OCI-LY1 (cell line): Measurements from ENCODE around the gene TARS3.
"Not testable (repeated sequence)": the region's sequence is repeated elsewhere in the genome, so short reads cannot be mapped to it uniquely, and the experiment has no call there.

Source experiments
- H2AFZ ChIP-seq: fragments of 200-600 bp; sonication (generic), shearing (Covaris generic); 2 replicates; pipeline ENCODE4 v1.6.0; 2014; ENCODE audit warnings: antibody characterized with exemption, mild to moderate bottlenecking, low read length
- H3F3A ChIP-seq: fragments of 200-600 bp; sonication (generic), shearing (Covaris generic); 2 replicates; pipeline ENCODE4 v1.6.0; 2014; ENCODE audit warnings: mild to moderate bottlenecking, antibody characterized with exemption, low read length, moderate library complexity; ENCODE audit not compliant: insufficient read depth
- H3K27ac ChIP-seq: fragments of 200-600 bp; sonication (generic); 2 replicates; pipeline ENCODE4 v1.5.1; 2014; ENCODE audit warnings: low read length, mixed run types, mild to moderate bottlenecking, low read depth; ENCODE audit not compliant: poor library complexity, severe bottlenecking
- H3K27me3 ChIP-seq: fragments of 200-600 bp; sonication (generic); 2 replicates; pipeline ENCODE4 v1.6.0; 2014; ENCODE audit warnings: antibody characterized with exemption, mild to moderate bottlenecking, low read length, moderate library complexity; ENCODE audit not compliant: insufficient read depth
- H3K36me3 ChIP-seq: fragments of 200-600 bp; sonication (generic); 2 replicates; pipeline ENCODE4 v1.6.1; 2014; ENCODE audit warnings: mild to moderate bottlenecking, antibody characterized with exemption, low read length, moderate library complexity, mixed read lengths; ENCODE audit not compliant: insufficient read depth
- H3K4me1 ChIP-seq: fragments of 200-600 bp; sonication (generic); 2 replicates; pipeline ENCODE4 v1.5.1; 2014; ENCODE audit warnings: mild to moderate bottlenecking, low read length, moderate library complexity; ENCODE audit not compliant: insufficient read depth, severe bottlenecking
- H3K4me2 ChIP-seq: fragments of 200-600 bp; sonication (generic), shearing (Covaris generic); 2 replicates; pipeline ENCODE4 v1.6.1; 2014; ENCODE audit warnings: low read length
- H3K4me3 ChIP-seq: fragments of 200-600 bp; sonication (generic); 2 replicates; pipeline ENCODE4 v1.5.1; 2014; ENCODE audit warnings: low read length, low read depth, mild to moderate bottlenecking, mixed read lengths; ENCODE audit not compliant: poor library complexity, severe bottlenecking
- H3K79me2 ChIP-seq: fragments of 200-600 bp; shearing (Covaris generic); 2 replicates; pipeline ENCODE4 v1.6.1; 2016; ENCODE audit warnings: mixed run types, low read length, mixed read lengths; ENCODE audit not compliant: insufficient read depth
- H3K9ac ChIP-seq: fragments of 200-600 bp; sonication (generic), shearing (Covaris generic); 2 replicates; pipeline ENCODE4 v1.6.1; 2014; ENCODE audit warnings: mild to moderate bottlenecking, low read length, mixed read lengths
- H3K9me2 ChIP-seq: fragments of 200-600 bp; sonication (generic), shearing (Covaris generic); 2 replicates; pipeline ENCODE4 v1.6.1; 2014; ENCODE audit warnings: low read depth, mild to moderate bottlenecking, low read length, mixed read lengths
- H3K9me3 ChIP-seq: fragments of 200-600 bp; shearing (Covaris generic); 2 replicates; pipeline ENCODE4 v1.6.1; 2014; ENCODE audit warnings: low read length, mixed read lengths
- H4K20me1 ChIP-seq: fragments of 200-600 bp; sonication (generic), shearing (Covaris generic); 2 replicates; pipeline ENCODE4 v1.6.0; 2016; ENCODE audit warnings: mild to moderate bottlenecking, low read length; ENCODE audit not compliant: insufficient read depth
- CTCF ChIP-seq: fragments of 200-600 bp; sonication (generic), shearing (Covaris generic); IDR thresholded peaks from 2 replicates; pipeline ENCODE4 v1.5.1; 2017; ENCODE audit warnings: mild to moderate bottlenecking, antibody characterized with exemption, low read length, moderate library complexity, mixed read lengths
- EZH2 ChIP-seq: fragments of 200-600 bp; sonication (generic), shearing (Covaris generic); IDR thresholded peaks from 2 replicates; pipeline ENCODE4 v1.8.0; 2017; ENCODE audit warnings: borderline replicate concordance, mixed run types, mild to moderate bottlenecking, antibody characterized with exemption, low read length, moderate library complexity, mixed read lengths

Gene TARS3

GRCh38 chr15:101635944-101636727 is 88.1 kb downstream of the TARS3 start:
- Histone ChIP-seq H3K9me2 (no peaks in the 10 kb centered on the region), H3K79me2 (no peaks in the 10 kb centered on the region), H3K4me1 (no peaks in the 10 kb centered on the region), H3K36me3 (peaks cover 25% of the 10 kb centered on the region), H3K9ac (no peak overlapping the region), H3K4me2 (no peak overlapping the region), H2AFZ (no peak overlapping the region), H3K4me3 (no peak overlapping the region), H4K20me1 (no peaks in the 10 kb centered on the region), H3K27me3 (no peaks in the 10 kb centered on the region), H3F3A (no peaks in the 10 kb centered on the region), H3K9me3 (no peaks in the 10 kb centered on the region), H3K27ac (no peak overlapping the region)
- TF ChIP-seq EZH2 = no peak
- no peak for TF ChIP-seq CTCF

- no peak overlapping the region for H3K4me3 ChIP-seq
- H3K4me2 ChIP-seq = no peak overlapping the region
- no peaks in the 10 kb centered on the region for H3F3A ChIP-seq
- no peaks in the 10 kb centered on the region for H3K9me3 ChIP-seq
- H3K4me1 ChIP-seq = no peaks in the 10 kb centered on the region
- no peak overlapping the region for H3K27ac ChIP-seq
- no peak overlapping the region for H2AFZ ChIP-seq
- H3K36me3 ChIP-seq = no peaks in the 10 kb centered on the region
- H3K27me3 ChIP-seq = no peaks in the 10 kb centered on the region
- no peaks in the 10 kb centered on the region for H3K9me2 ChIP-seq
- H3K79me2 ChIP-seq = no peaks in the 10 kb centered on the region
- H4K20me1 ChIP-seq = no peaks in the 10 kb centered on the region
- no peak for TF ChIP-seq EZH2
- TF ChIP-seq CTCF = no peak
- H3K9ac ChIP-seq = no peak overlapping the region
Observed at GRCh38 chr15:101633356-101633755, 90.9 kb downstream of the TARS3 start.

- not testable (repeated sequence) for H3K36me3 ChIP-seq, H3K9me3 ChIP-seq, H3K9ac ChIP-seq, H4K20me1 ChIP-seq, H2AFZ ChIP-seq, H3K9me2 ChIP-seq, H3K79me2 ChIP-seq, H3K4me2 ChIP-seq, H3K4me3 ChIP-seq, H3K27me3 ChIP-seq, H3K4me1 ChIP-seq, H3F3A ChIP-seq, H3K27ac ChIP-seq
Observed at GRCh38 chr15:101626729-101627128, 97.5 kb downstream of the TARS3 start.

GRCh38 chr15:101625980-101626379 is 98.3 kb downstream of the TARS3 start:
- H3K9me3 ChIP-seq = no peaks in the 10 kb centered on the region
- no peak overlapping the region for H3K4me3 ChIP-seq
- H4K20me1 ChIP-seq = no peaks in the 10 kb centered on the region
- TF ChIP-seq CTCF (no peak), EZH2 (no peak)
- no peaks in the 10 kb centered on the region for H3K27me3 ChIP-seq
- no peak overlapping the region for H2AFZ ChIP-seq
- H3K27ac ChIP-seq = no peak overlapping the region
- no peak overlapping the region for H3K4me2 ChIP-seq
- no peaks in the 10 kb centered on the region for H3K79me2 ChIP-seq
- no peaks in the 10 kb centered on the region for H3K36me3 ChIP-seq
- H3K9me2 ChIP-seq = no peaks in the 10 kb centered on the region
- no peak overlapping the region for H3K9ac ChIP-seq
- H3K4me1 ChIP-seq = no peaks in the 10 kb centered on the region
- no peaks in the 10 kb centered on the region for H3F3A ChIP-seq
